Cardiac fibroblast (primary cell): ENCODE results near the gene LCE3A.
"Not testable (repeated sequence)": the region's sequence is repeated elsewhere in the genome, so short reads cannot be mapped to it uniquely, and the experiment has no call there.

Source experiments
- DNase-seq, 2 donors: peaks; one replicate each; pipeline versions ENCODE4 v3.0.0 to v3.0.0-alpha.2; 2010; ENCODE audit warnings: low read depth in 2 of 2
- H3K4me3 ChIP-seq, 2 donors: replicated peaks in 1 of 2; 1 replicate in 1 of 2; 2 replicates in 1 of 2; pipeline ENCODE4 v1.5.1; 2011; ENCODE audit warnings: low read depth in 2 of 2, low read length in 2 of 2, mild to moderate bottlenecking in 2 of 2, moderate library complexity in 1 of 2
- TF ChIP-seq, protein P1 (sequence below): IDR thresholded peaks from one replicate; pipeline ENCODE4 v1.5.1; 2011; ENCODE audit warnings: low read depth, mild to moderate bottlenecking, low read length, inconsistent platforms

LCE3A gene

GRCh38 chr1:152622803-152623202 is at the start of gene LCE3A:
TSS of gene LCE3A (minus strand) at chr1:152623103. CDS start at chr1:152623103, 0 bp downstream.
- H3K4me3 ChIP-seq: no peak within 1 kb of the TSS
- TF ChIP-seq, protein P1, sequence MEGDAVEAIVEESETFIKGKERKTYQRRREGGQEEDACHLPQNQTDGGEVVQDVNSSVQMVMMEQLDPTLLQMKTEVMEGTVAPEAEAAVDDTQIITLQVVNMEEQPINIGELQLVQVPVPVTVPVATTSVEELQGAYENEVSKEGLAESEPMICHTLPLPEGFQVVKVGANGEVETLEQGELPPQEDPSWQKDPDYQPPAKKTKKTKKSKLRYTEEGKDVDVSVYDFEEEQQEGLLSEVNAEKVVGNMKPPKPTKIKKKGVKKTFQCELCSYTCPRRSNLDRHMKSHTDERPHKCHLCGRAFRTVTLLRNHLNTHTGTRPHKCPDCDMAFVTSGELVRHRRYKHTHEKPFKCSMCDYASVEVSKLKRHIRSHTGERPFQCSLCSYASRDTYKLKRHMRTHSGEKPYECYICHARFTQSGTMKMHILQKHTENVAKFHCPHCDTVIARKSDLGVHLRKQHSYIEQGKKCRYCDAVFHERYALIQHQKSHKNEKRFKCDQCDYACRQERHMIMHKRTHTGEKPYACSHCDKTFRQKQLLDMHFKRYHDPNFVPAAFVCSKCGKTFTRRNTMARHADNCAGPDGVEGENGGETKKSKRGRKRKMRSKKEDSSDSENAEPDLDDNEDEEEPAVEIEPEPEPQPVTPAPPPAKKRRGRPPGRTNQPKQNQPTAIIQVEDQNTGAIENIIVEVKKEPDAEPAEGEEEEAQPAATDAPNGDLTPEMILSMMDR: no peak
- DNase-seq: no peak

DNA sequence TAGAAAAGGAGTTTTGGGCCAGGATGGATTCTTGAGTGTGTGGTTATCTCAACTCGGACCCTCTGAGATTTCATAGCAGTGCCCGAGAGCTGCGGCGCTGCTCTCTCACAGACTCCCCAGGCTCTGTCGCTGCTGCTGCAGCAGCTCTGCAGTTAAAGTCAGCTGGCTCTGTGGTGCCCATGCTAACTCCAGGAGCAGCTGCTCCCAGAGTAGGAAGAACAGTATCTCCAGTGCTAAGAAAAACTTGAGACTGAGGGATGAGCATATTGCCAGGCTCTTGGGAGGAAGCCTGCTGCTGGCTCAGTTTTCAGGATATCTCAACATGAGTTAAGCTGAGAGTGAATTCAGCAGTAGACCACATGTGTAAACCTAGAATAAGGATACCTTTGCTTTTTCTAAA is 44.7 kb upstream of the LCE3A start:
- DNase-seq: no peak
- H3K4me3 ChIP-seq: no peak overlapping the region
- TF ChIP-seq, protein P1: no peak

DNA sequence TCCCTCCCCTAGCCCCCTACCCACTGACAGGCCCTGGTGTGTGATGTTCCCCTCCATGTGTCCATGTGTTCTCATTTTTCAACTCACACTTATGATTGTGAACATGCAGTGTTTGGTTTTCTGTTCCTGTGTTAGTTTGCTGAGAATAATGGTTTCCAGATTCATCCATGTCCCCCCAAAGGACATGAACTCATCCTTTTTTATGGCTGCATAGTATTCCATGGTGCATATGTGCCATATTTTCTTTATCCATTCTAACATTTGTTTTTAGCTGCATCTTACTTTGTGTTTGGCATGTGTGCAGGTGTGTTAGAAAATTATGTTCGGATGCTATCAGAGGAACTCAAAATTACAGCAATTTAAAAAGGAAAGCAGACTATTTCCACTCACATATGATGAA is 43.3 kb upstream of the LCE3A start:
- not testable (repeated sequence) for H3K4me3 ChIP-seq, DNase-seq

GRCh38 chr1:152663098-152663497 is 40.2 kb upstream of the LCE3A start, which contains the start of gene LCE2D:
TSS of gene LCE2D (plus strand) at chr1:152663380. CDS start at chr1:152664106, 726 bp downstream.
- no peak for DNase-seq
- TF ChIP-seq, protein P1: no peak
- no peak within 1 kb of the TSS for H3K4me3 ChIP-seq

- TF ChIP-seq, protein P1: no peak
- H3K4me3 ChIP-seq: no peak overlapping the region
- no peak for DNase-seq
Observed at GRCh38 chr1:152658649-152659048, 35.7 kb upstream of the LCE3A start.

GRCh38 chr1:152657677-152658076 is 34.8 kb upstream of the LCE3A start:
- TF ChIP-seq, protein P1: no peak
- no peak overlapping the region for H3K4me3 ChIP-seq
- DNase-seq: no peak

GRCh38 chr1:152656459-152656858 is 33.6 kb upstream of the LCE3A start:
- DNase-seq: no peak
- TF ChIP-seq, protein P1: no peak
- no peak overlapping the region for H3K4me3 ChIP-seq
